Tibial nerve (tissue), 4 donors: Measurements from ENCODE around the gene NOX5.

ENCODE experiments used
- EP300 ChIP-seq, 2 donors: sonication (generic); formaldehyde crosslinking; IDR thresholded peaks; one replicate each; pipeline ENCODE4 v1.6.1; 2017; ENCODE audit warnings: antibody characterized with exemption in 2 of 2, mild to moderate bottlenecking in 1 of 2
- POLR2A ChIP-seq, 2 donors: fragments of 450-650 bp; IDR thresholded peaks; one replicate each; pipeline ENCODE4 v1.6.1; 2017; ENCODE audit warnings: antibody characterized with exemption in 2 of 2, mild to moderate bottlenecking in 2 of 2, moderate library complexity in 2 of 2
- TF ChIP-seq, protein P1 (sequence below), 5 experiments: fragments of 200-600 bp in 3 of 5; fragments of 450-650 bp in 2 of 5; sonication (generic) in 3 of 5; IDR thresholded peaks; one replicate each; pipeline ENCODE4 v1.5.1; 2016 to 2019; ENCODE audit warnings: antibody characterized with exemption in 5 of 5, mild to moderate bottlenecking in 3 of 5, moderate library complexity in 2 of 5

DNA sequence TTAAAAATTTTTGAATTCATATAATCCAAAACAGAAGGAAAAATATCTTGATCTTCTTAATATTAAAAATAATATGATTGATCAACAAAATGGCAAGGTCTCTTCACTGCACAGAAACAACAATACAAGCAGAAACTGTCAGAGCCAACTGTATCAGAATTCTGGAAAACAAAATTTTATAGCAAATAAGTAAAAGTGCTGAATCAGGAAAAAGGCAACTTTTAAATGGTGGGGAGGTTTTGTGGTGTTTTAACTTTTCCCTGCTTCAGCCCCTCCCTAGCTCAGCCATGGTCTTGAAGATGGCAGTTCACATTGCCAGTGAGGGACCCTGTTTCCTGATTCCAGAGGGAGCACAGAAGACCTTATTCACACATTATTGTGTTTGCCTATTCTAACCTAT, 46.5 kb upstream of the NOX5 start:
- TF ChIP-seq, protein P1, sequence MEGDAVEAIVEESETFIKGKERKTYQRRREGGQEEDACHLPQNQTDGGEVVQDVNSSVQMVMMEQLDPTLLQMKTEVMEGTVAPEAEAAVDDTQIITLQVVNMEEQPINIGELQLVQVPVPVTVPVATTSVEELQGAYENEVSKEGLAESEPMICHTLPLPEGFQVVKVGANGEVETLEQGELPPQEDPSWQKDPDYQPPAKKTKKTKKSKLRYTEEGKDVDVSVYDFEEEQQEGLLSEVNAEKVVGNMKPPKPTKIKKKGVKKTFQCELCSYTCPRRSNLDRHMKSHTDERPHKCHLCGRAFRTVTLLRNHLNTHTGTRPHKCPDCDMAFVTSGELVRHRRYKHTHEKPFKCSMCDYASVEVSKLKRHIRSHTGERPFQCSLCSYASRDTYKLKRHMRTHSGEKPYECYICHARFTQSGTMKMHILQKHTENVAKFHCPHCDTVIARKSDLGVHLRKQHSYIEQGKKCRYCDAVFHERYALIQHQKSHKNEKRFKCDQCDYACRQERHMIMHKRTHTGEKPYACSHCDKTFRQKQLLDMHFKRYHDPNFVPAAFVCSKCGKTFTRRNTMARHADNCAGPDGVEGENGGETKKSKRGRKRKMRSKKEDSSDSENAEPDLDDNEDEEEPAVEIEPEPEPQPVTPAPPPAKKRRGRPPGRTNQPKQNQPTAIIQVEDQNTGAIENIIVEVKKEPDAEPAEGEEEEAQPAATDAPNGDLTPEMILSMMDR (IDR thresholded peaks at IDR 0.05) = no peak
- TF ChIP-seq POLR2A (IDR thresholded peaks at IDR 0.05) (no peak), EP300 (IDR thresholded peaks at IDR 0.05) (no peak)
